HCT116 (cell line): Measurements from ENCODE around the gene C3orf52. TPM values are rescaled to one million over a fixed set of nuclear protein-coding genes. Genes with fewer than 3 reads are reported as not detected.

Source experiments
- ATAC-seq: fragments of 200-7000 bp; cut with Tn5 transposase; 2 replicates; pipeline ENCODE4 v1.9.1; 2020; ENCODE audit warnings: mild to moderate bottlenecking, moderate library complexity
- BruUV-seq: library from RNA; stranded (reverse); fragments of 400-500 nt; replicated peaks from 2 replicates; lab custom pipeline; 2021; lab: Mats Ljungman, UMichigan
- CTCF ChIA-PET: fragments of 300-600 bp; sonication (Branson Sonifier 250); formaldehyde crosslinking; loops from one replicate; lab custom pipeline; 2021; ENCODE audit warnings: antibody characterized with exemption; lab: Charles Lee
- POLR2A ChIA-PET: fragments of 300-600, 350-600 bp; sonication (Branson Sonifier 250); formaldehyde crosslinking; loops from one replicate; lab custom pipeline; 2021; ENCODE audit warnings: antibody characterized with exemption; lab: Charles Lee
- RAD21 ChIA-PET, 2 experiments: fragments of 300-600 bp; sonication (Branson Sonifier 250); formaldehyde crosslinking; loops; one replicate each; lab custom pipeline; 2023; ENCODE audit warnings: low total read pairs in 2 of 2; ENCODE audit not compliant: uncharacterized antibody in 2 of 2, unreplicated experiment in 2 of 2, low non-redundant PET in 1 of 2; lab: Charles Lee
- DNase-seq: peaks from one replicate; pipeline ENCODE4 v3.0.0-alpha.2; 2010; ENCODE audit warnings: low read depth, low spot score
- H2AFZ ChIP-seq: fragments of 200-600 bp; shearing (Covaris generic), sonication (generic); 2 replicates; pipeline ENCODE4 v1.6.1; 2017; ENCODE audit warnings: low read depth, mixed run types, mixed read lengths, antibody characterized with exemption, low read length; ENCODE audit not compliant: poor library complexity, severe bottlenecking
- H3K27ac ChIP-seq: 2 replicates; pipeline ENCODE4 v1.5.1; 2012; ENCODE audit warnings: low read depth, low read length
- H3K27me3 ChIP-seq: fragments of 200-600 bp; sonication (generic); 2 replicates; pipeline ENCODE4 v1.6.1; 2016; ENCODE audit warnings: mixed run types, low read length, mixed read lengths; ENCODE audit not compliant: insufficient read depth
- H3K36me3 ChIP-seq, 2 experiments: fragments of 200-500 bp in 1 of 2; fragments of 200-600 bp in 1 of 2; sonication (Bioruptor generic) in 1 of 2; sonication (generic) in 1 of 2; 2 replicates each; pipeline versions ENCODE4 v1.5.1 to v1.6.1; 2014 to 2016; ENCODE audit warnings: low read length in 2 of 2, inconsistent platforms in 1 of 2, mixed read lengths in 1 of 2, mixed run types in 1 of 2; ENCODE audit not compliant: insufficient read depth in 2 of 2, control insufficient read depth in 1 of 2
- H3K4me1 ChIP-seq, 2 experiments: fragments of 200-600 bp in 1 of 2; sonication (generic) in 1 of 2; 2 replicates each; pipeline versions ENCODE4 v1.5.1 to v1.6.1; 2012 to 2017; ENCODE audit warnings: low read length in 2 of 2, inconsistent platforms in 1 of 2, mild to moderate bottlenecking in 1 of 2, mixed read lengths in 1 of 2, mixed run types in 1 of 2, moderate library complexity in 1 of 2; ENCODE audit not compliant: insufficient read depth in 2 of 2, control insufficient read depth in 1 of 2
- H3K4me2 ChIP-seq: fragments of 200-600 bp; sonication (generic); 2 replicates; pipeline ENCODE4 v1.6.1; 2017; ENCODE audit warnings: mixed run types, low read length, mixed read lengths
- H3K4me3 ChIP-seq, 2 experiments: fragments of 200-600 bp in 1 of 2; sonication (generic) in 1 of 2; replicated peaks in 1 of 2; 2 replicates each; pipeline ENCODE4 v1.5.1; 2011 to 2016; ENCODE audit warnings: low read length in 2 of 2, control low read depth in 1 of 2, low read depth in 1 of 2, mild to moderate bottlenecking in 1 of 2, mixed read lengths in 1 of 2, mixed run types in 1 of 2
- H3K79me2 ChIP-seq: fragments of 200-600 bp; sonication (generic); 2 replicates; pipeline ENCODE4 v1.6.1; 2017; ENCODE audit warnings: mild to moderate bottlenecking, mixed run types, low read length, moderate library complexity, mixed read lengths; ENCODE audit not compliant: insufficient read depth
- H3K9ac ChIP-seq: fragments of 200-600 bp; sonication (generic); 2 replicates; pipeline ENCODE4 v1.6.1; 2016; ENCODE audit warnings: low read length, mixed read lengths
- H3K9me2 ChIP-seq: fragments of 200-600 bp; sonication (generic), shearing (Covaris generic); 2 replicates; pipeline ENCODE4 v1.6.1; 2017; ENCODE audit warnings: mixed run types, mild to moderate bottlenecking, moderate library complexity; ENCODE audit not compliant: insufficient read depth
- H3K9me3 ChIP-seq, 2 experiments: fragments of 200-500 bp in 1 of 2; fragments of 200-600 bp in 1 of 2; sonication (Bioruptor generic) in 1 of 2; sonication (generic) in 1 of 2; 2 replicates each; pipeline ENCODE4 v1.6.1; 2014 to 2017; ENCODE audit warnings: low read length in 2 of 2, mixed read lengths in 2 of 2, inconsistent platforms in 1 of 2, low read depth in 1 of 2, mild to moderate bottlenecking in 1 of 2, mixed run types in 1 of 2, moderate library complexity in 1 of 2; ENCODE audit not compliant: control insufficient read depth in 1 of 2, insufficient read depth in 1 of 2
- H4K20me1 ChIP-seq: fragments of 200-600 bp; sonication (generic), shearing (Covaris generic); 2 replicates; pipeline ENCODE4 v1.6.1; 2017; ENCODE audit warnings: mixed run types, mild to moderate bottlenecking, moderate library complexity; ENCODE audit not compliant: insufficient read depth
- CBX3 ChIP-seq: IDR thresholded peaks from 2 replicates; pipeline ENCODE4 v1.6.1; 2012; ENCODE audit warnings: low read depth
- EZH2 ChIP-seq: fragments of 200-600 bp; sonication (generic); IDR thresholded peaks from 2 replicates; pipeline ENCODE4 v1.6.1; 2017; ENCODE audit warnings: antibody characterized with exemption, mixed run types
- JUND ChIP-seq: IDR thresholded peaks from 2 replicates; pipeline ENCODE4 v1.6.1; 2012
- POLR2AphosphoS5 ChIP-seq: IDR thresholded peaks from 2 replicates; pipeline ENCODE4 v1.6.1; 2011; ENCODE audit warnings: mild to moderate bottlenecking, low read depth, low read length, moderate library complexity
- RAD21 ChIP-seq: IDR thresholded peaks from 2 replicates; pipeline ENCODE4 v1.6.1; 2012; ENCODE audit warnings: low read depth, mild to moderate bottlenecking
- SIN3A ChIP-seq: IDR thresholded peaks from 2 replicates; pipeline ENCODE4 v1.6.1; 2012; ENCODE audit warnings: low read depth
- SP1 ChIP-seq: IDR thresholded peaks from 2 replicates; pipeline ENCODE4 v1.6.1; 2012; ENCODE audit warnings: low read depth
- YY1 ChIP-seq: IDR thresholded peaks from 2 replicates; pipeline ENCODE4 v1.6.1; 2011; ENCODE audit warnings: low read length, low read depth, moderate library complexity, mild to moderate bottlenecking; ENCODE audit not compliant: insufficient replicate concordance; ENCODE audit errors: extremely low read depth
- intact Hi-C: fragments of 100-400 bp; cut with micrococcal nuclease; formaldehyde crosslinking; loops from 2 replicates; pipeline ENCODE4 v1.10.0; 2022
- total RNA-seq: library from RNA; stranded (reverse); gene quantifications from one replicate; pipeline ENCODE4 v1.2.1, GENCODE V29; 2021; ENCODE audit not compliant: unreplicated experiment
- TF ChIP-seq, protein P1 (sequence below): IDR thresholded peaks from 2 replicates; pipeline ENCODE4 v1.6.1; 2012
- TF ChIP-seq, protein P2 (sequence below), 3 experiments: fragments of 200-600 bp in 1 of 3; sonication (generic) in 1 of 3; IDR thresholded peaks in 2 of 3; conservative IDR thresholded peaks in 1 of 3; 2 replicates each; pipeline ENCODE4 v1.5.1; 2012 to 2017; ENCODE audit warnings: low read depth in 2 of 3, low read length in 2 of 3, antibody characterized with exemption in 1 of 3, borderline replicate concordance in 1 of 3, control low read depth in 1 of 3, mild to moderate bottlenecking in 1 of 3, mixed read lengths in 1 of 3, mixed run types in 1 of 3, moderate library complexity in 1 of 3; ENCODE audit not compliant: insufficient read depth in 1 of 3
- TF ChIP-seq, protein P3 (sequence below): IDR thresholded peaks from 2 replicates; pipeline ENCODE4 v1.6.1; 2012

Gene C3orf52
- total RNA-seq, 1 experiment from 2014 or later, result 14.3 TPM

DNA sequence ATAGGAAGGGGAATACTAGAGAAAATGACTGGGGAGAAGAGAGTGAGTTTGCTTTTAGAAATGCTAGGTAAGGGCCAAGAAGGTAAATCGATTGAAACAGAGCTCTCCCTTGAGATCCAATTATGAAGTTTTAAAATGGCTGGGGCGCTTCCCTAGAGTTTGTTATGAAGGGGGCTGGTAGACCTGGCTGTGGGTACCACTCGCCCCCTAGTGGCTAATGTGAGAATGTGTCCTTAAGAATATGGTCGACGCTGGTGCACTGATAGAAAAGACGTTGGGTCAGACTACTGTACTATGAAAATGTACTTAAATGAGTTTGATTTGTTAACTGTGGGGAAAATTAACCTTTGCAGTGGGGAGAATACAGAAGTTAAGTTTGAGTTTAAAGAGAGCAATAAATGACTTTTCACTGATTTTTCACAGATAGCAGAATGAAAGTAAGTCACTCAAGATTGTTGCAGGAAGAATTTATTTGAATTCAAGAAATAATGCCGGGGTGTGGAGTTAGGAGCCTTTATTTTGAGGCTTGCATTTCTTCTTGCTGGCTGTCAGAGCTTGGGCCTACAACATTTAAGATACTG, 42.5 kb upstream of the C3orf52 start:
- CTCF ChIA-PET, result interaction anchor here (0.6 to 2.6 kb wide), 35 partner anchors 9 to 377 kb away, joined by 3 to 30 read pairs (median 4); partner anchors contain the start of genes ABHD10 and TMPRSS7
- intact Hi-C loops, result loop anchor here (2.0 to 5.0 kb wide), 2 partner anchors 55 to 326 kb away; no protein-coding TSS in a partner anchor
- peak overlapping the region; percentile 96 for H2AFZ ChIP-seq
- no peaks in the 10 kb centered on the region for H3K27me3 ChIP-seq
- no peaks in the 10 kb centered on the region for H3K36me3 ChIP-seq
- H3K4me1 ChIP-seq, result peaks cover 0 to 26% of the 10 kb centered on the region in 2 experiments; a peak in 2 of 4 replicates
- BruUV-seq, result no TSS peak
- peak overlapping the region; percentile 67 for H3K4me2 ChIP-seq
- DNase-seq (peak; percentile 75), ATAC-seq (peak; percentile 97)
- no peaks in the 10 kb centered on the region for H3K9me2 ChIP-seq
- H3K27ac ChIP-seq, result no peak overlapping the region; the same call in 1 of the 2 replicates
- peak overlapping the region; percentile 3; the same call in 1 of the 2 replicates for H3K9ac ChIP-seq
- RAD21 ChIA-PET, result interaction anchor here (0.6 to 1.0 kb wide), 5 partner anchors 30 to 74 kb away, joined by 3 to 6 read pairs (median 3); no protein-coding TSS in a partner anchor
- TF ChIP-seq, protein P1, sequence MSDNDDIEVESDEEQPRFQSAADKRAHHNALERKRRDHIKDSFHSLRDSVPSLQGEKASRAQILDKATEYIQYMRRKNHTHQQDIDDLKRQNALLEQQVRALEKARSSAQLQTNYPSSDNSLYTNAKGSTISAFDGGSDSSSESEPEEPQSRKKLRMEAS, result peak; percentile 39
- TF ChIP-seq RAD21 (peak; percentile 91), SIN3A (0 out of 2 replicates have a peak, but pooled peaks have one; percentile 18), JUND (no peak), YY1 (peak; percentile 82), EZH2 (no peak), SP1 (0 out of 2 replicates have a peak, but pooled peaks have one; percentile 29), CBX3 (peak; percentile 82), POLR2AphosphoS5 (0 out of 2 replicates have a peak, but pooled peaks have one; percentile 29)
- TF ChIP-seq, protein P2, sequence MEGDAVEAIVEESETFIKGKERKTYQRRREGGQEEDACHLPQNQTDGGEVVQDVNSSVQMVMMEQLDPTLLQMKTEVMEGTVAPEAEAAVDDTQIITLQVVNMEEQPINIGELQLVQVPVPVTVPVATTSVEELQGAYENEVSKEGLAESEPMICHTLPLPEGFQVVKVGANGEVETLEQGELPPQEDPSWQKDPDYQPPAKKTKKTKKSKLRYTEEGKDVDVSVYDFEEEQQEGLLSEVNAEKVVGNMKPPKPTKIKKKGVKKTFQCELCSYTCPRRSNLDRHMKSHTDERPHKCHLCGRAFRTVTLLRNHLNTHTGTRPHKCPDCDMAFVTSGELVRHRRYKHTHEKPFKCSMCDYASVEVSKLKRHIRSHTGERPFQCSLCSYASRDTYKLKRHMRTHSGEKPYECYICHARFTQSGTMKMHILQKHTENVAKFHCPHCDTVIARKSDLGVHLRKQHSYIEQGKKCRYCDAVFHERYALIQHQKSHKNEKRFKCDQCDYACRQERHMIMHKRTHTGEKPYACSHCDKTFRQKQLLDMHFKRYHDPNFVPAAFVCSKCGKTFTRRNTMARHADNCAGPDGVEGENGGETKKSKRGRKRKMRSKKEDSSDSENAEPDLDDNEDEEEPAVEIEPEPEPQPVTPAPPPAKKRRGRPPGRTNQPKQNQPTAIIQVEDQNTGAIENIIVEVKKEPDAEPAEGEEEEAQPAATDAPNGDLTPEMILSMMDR (IDR thresholded peaks at IDR 0.05 in 2 of 3, conservative IDR thresholded peaks at IDR 0.05 in 1 of 3; ENCODE audit: borderline replicate concordance in 1 of 3, insufficient read depth in 1 of 3, low read depth in 2 of 3, low read length in 2 of 3), result peak; percentile 87 to 99 (median 96)
- TF ChIP-seq, protein P3, sequence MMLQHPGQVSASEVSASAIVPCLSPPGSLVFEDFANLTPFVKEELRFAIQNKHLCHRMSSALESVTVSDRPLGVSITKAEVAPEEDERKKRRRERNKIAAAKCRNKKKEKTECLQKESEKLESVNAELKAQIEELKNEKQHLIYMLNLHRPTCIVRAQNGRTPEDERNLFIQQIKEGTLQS, result no peak
- H4K20me1 ChIP-seq, result no peaks in the 10 kb centered on the region
- H3K79me2 ChIP-seq, result no peaks in the 10 kb centered on the region
- POLR2A ChIA-PET, result interaction anchor here (0.9 kb wide), 1 partner anchor 30 kb away, joined by 4 read pairs; no protein-coding TSS in a partner anchor
- peak overlapping the region; percentile 11 to 40; a peak in 3 of 4 replicates for H3K4me3 ChIP-seq
- H3K9me3 ChIP-seq, result no peaks in the 10 kb centered on the region
